Testis (tissue), 2 donors: ENCODE results near the gene C1QL3.
A peak's percentile ranks its signal among the peaks of the same experiment; 100 is the strongest.

ENCODE experiments used
- POLR2A ChIP-seq: fragments of 450-650 bp; IDR thresholded peaks from one replicate; pipeline ENCODE4 v1.6.1; 2017; ENCODE audit warnings: antibody characterized with exemption, mild to moderate bottlenecking, moderate library complexity
- TF ChIP-seq, protein P1 (sequence below), 3 experiments: fragments of 450-650 bp in 2 of 3; fragments of 200-600 bp in 1 of 3; sonication (generic) in 1 of 3; IDR thresholded peaks; one replicate each; pipeline ENCODE4 v1.5.1; 2016 to 2019; ENCODE audit warnings: antibody characterized with exemption in 3 of 3, mild to moderate bottlenecking in 2 of 3, moderate library complexity in 1 of 3

DNA sequence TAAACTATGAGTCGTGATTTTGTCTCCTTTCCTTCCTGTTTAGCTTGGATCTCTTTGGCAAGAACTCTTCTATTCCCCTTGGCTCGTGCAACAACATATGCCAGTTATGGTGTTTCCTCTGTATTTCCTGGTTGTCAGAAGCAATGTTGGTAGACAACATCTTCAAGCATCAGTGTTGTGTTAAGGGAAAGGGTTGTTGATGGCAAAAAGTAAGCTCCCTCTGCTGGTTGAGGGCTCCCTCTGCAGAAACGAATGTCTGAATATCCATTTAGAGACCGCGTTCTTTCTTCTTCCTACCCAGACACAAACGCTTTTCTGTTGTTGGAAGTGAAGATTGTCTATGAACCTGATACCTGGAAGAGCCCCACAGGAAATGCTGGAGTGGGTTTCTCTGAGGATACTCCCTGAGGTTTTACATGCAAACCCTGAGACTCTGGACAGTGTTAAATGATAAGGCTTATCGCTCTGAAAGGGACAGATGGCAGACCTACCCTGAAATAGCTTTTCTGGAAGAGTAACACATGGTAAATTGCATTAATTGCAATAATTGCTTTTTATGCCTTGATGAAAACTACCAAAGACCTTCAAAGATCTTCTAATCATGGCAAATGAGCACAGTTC lies 23.5 kb upstream of the C1QL3 start:
- TF ChIP-seq, protein P1, sequence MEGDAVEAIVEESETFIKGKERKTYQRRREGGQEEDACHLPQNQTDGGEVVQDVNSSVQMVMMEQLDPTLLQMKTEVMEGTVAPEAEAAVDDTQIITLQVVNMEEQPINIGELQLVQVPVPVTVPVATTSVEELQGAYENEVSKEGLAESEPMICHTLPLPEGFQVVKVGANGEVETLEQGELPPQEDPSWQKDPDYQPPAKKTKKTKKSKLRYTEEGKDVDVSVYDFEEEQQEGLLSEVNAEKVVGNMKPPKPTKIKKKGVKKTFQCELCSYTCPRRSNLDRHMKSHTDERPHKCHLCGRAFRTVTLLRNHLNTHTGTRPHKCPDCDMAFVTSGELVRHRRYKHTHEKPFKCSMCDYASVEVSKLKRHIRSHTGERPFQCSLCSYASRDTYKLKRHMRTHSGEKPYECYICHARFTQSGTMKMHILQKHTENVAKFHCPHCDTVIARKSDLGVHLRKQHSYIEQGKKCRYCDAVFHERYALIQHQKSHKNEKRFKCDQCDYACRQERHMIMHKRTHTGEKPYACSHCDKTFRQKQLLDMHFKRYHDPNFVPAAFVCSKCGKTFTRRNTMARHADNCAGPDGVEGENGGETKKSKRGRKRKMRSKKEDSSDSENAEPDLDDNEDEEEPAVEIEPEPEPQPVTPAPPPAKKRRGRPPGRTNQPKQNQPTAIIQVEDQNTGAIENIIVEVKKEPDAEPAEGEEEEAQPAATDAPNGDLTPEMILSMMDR (IDR thresholded peaks at IDR 0.05), result peak in 2 of 3 experiments; percentile 20 to 44
- no peak for TF ChIP-seq POLR2A
